Panc1 (cell line): ENCODE measurements around the gene TRPC5OS. TPM values are rescaled to one million over a fixed set of nuclear protein-coding genes. Genes with fewer than 3 reads are reported as not detected.

ENCODE experiments used
- ATAC-seq: fragments of 200-7000 bp; cut with Tn5 transposase; 2 replicates; pipeline ENCODE4 v1.9.1; 2020; ENCODE audit warnings: mild to moderate bottlenecking, moderate library complexity
- BruUV-seq: library from RNA; stranded (reverse); fragments of 400-500 nt; replicated peaks from 2 replicates; lab custom pipeline; 2021; lab: Mats Ljungman, UMichigan
- CTCF ChIA-PET: fragments of 300-600 bp; sonication (Branson Sonifier 250); formaldehyde crosslinking; loops from one replicate; lab custom pipeline; 2022; ENCODE audit warnings: antibody characterized with exemption; lab: Charles Lee
- POLR2A ChIA-PET: fragments of 300-600 bp; sonication (Branson Sonifier 250); formaldehyde crosslinking; loops from one replicate; lab custom pipeline; 2022; ENCODE audit warnings: antibody characterized with exemption; lab: Charles Lee
- DNase-seq: peaks from one replicate; pipeline ENCODE4 v3.0.0-alpha.2; 2010; ENCODE audit warnings: low read depth, low spot score
- H3K27ac ChIP-seq: 2 replicates; pipeline ENCODE4 v1.5.1; 2011; ENCODE audit warnings: mild to moderate bottlenecking, low read length, inconsistent platforms
- H3K27me3 ChIP-seq: fragments of 200-500 bp; sonication (Bioruptor generic); 2 replicates; pipeline ENCODE4 v1.6.0; 2014; ENCODE audit warnings: low read length, inconsistent platforms; ENCODE audit not compliant: control insufficient read depth, insufficient read depth
- H3K36me3 ChIP-seq: fragments of 200-500 bp; sonication (Bioruptor generic); 2 replicates; pipeline ENCODE4 v1.5.1; 2014; ENCODE audit warnings: inconsistent platforms, mild to moderate bottlenecking, low read length, moderate library complexity; ENCODE audit not compliant: control insufficient read depth, insufficient read depth
- H3K4me1 ChIP-seq: 2 replicates; pipeline ENCODE4 v1.5.1; 2011; ENCODE audit warnings: inconsistent platforms, mild to moderate bottlenecking, low read length, moderate library complexity; ENCODE audit not compliant: control insufficient read depth, insufficient read depth
- H3K4me3 ChIP-seq, 2 experiments: 2 replicates each; pipeline ENCODE4 v1.5.1; 2011 to 2012; ENCODE audit warnings: low read depth in 2 of 2, low read length in 2 of 2, mild to moderate bottlenecking in 2 of 2, inconsistent platforms in 1 of 2, moderate library complexity in 1 of 2
- H3K9me3 ChIP-seq: fragments of 200-500 bp; sonication (Bioruptor generic); 2 replicates; pipeline ENCODE4 v1.5.1; 2014; ENCODE audit warnings: low read depth, mild to moderate bottlenecking, inconsistent platforms, low read length, moderate library complexity; ENCODE audit not compliant: control insufficient read depth, insufficient read depth
- CTCF ChIP-seq: fragments of 450-650 bp; IDR thresholded peaks from 2 replicates; pipeline ENCODE4 v1.5.1; 2017; ENCODE audit warnings: mild to moderate bottlenecking
- POLR2AphosphoS5 ChIP-seq: IDR thresholded peaks from 2 replicates; pipeline ENCODE4 v1.6.1; 2012; ENCODE audit warnings: mild to moderate bottlenecking, low read depth, low read length, moderate library complexity
- REST ChIP-seq, 2 experiments: IDR thresholded peaks; 2 replicates each; pipeline ENCODE4 v1.6.1; 2011 to 2012; ENCODE audit warnings: low read depth in 2 of 2, control low read depth in 1 of 2, low read length in 1 of 2, mild to moderate bottlenecking in 1 of 2, moderate library complexity in 1 of 2; ENCODE audit not compliant: insufficient read depth in 1 of 2
- SIN3A ChIP-seq: IDR thresholded peaks from 2 replicates; pipeline ENCODE4 v1.6.1; 2012; ENCODE audit warnings: low read depth, mild to moderate bottlenecking, low read length, moderate library complexity, borderline replicate concordance; ENCODE audit not compliant: insufficient read depth
- TCF7L2 ChIP-seq: IDR thresholded peaks from 2 replicates; pipeline ENCODE4 v1.6.1; 2011; ENCODE audit warnings: mild to moderate bottlenecking, low read depth, low read length, inconsistent platforms
- in situ Hi-C: cut with HindIII; loops from 2 replicates; pipeline ENCODE4 v1.10.0; 2016; ENCODE audit warnings: low sequenced_read_pairs, low pct_unique_long_range_greater_than_20kb
- intact Hi-C: fragments of 100-400 bp; cut with micrococcal nuclease; formaldehyde crosslinking; loops from one replicate; pipeline ENCODE4 v1.10.0; 2022; ENCODE audit not compliant: unreplicated experiment
- total RNA-seq: library from RNA; stranded (reverse); gene quantifications from one replicate; pipeline ENCODE4 v1.2.1, GENCODE V29; 2021; ENCODE audit not compliant: unreplicated experiment

TRPC5OS gene
- total RNA-seq, 1 experiment from 2014 or later, result not detected

DNA sequence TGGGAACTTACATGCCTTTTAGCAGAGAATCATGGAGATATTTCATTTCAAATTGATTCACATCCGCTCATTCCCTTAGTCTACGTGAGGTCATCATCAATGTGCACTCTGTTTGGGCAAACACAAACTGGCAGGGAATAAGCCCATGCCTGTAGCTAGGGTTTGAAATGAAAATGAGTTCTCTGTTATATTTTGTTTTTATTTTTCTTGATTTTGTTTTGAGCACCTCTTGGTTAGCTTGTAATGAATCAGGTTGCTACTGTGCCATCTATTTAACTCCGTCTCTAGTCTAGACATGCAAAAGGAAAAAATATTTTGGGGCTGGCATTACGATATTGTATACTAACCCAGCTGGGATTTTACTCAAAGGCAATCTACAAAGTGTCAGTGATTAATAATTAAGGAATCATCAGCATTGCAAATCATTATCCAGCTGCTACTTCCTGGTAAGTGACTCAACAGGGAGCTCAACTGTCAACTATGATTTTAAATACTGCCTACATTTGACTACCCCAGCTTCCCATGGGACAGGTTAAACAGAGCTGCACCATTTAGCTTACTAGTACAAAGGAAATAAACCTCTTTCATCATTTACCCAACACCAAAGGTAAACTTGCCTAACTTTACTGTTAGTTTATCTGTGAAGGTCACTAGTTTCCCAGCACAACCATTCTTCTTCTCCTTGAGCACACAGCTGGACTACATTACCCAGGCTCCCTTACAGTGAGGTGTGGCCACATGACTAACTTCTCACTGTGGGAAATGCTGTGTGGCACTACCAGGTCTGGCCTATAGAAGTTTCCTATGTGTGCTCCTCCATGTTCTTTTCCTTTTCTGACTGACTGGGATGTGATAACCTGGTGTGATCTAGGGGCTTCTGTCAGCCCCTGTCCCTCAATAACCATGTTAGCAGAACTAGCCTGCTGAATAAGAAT is 21.2 kb upstream of the TRPC5OS start:
- no peaks in the 10 kb centered on the region for H3K27me3 ChIP-seq
- H3K9me3 ChIP-seq, result no peaks in the 10 kb centered on the region
- no peak overlapping the region for H3K27ac ChIP-seq
- BruUV-seq, result no TSS peak
- H3K4me3 ChIP-seq, result no peak overlapping the region
- DNase-seq, result no peak
- in situ Hi-C loops (no loop called here), intact Hi-C loops (no loop called here)
- no peak for ATAC-seq
- no peak for TF ChIP-seq REST (IDR thresholded peaks at IDR 0.05; ENCODE audit: insufficient read depth in 1 of 2, low read depth in 2 of 2, low read length in 1 of 2)
- no peak for TF ChIP-seq SIN3A
- TF ChIP-seq TCF7L2, result no peak
- no peak for TF ChIP-seq POLR2AphosphoS5
- H3K4me1 ChIP-seq, result no peaks in the 10 kb centered on the region
- ChIA-PET POLR2A (no interaction called here), CTCF (no interaction called here)
- H3K36me3 ChIP-seq, result no peaks in the 10 kb centered on the region

- no peak for TF ChIP-seq POLR2AphosphoS5
- no peak for TF ChIP-seq SIN3A
- no peak for TF ChIP-seq REST (IDR thresholded peaks at IDR 0.05; ENCODE audit: insufficient read depth in 1 of 2, low read depth in 2 of 2, low read length in 1 of 2)
- TF ChIP-seq CTCF, result no peak
- TF ChIP-seq TCF7L2, result no peak
- H3K27me3 ChIP-seq, result no peaks in the 10 kb centered on the region
- CTCF ChIA-PET, result no interaction called here
- POLR2A ChIA-PET, result no interaction called here
- in situ Hi-C loops, result no loop called here
- no peak overlapping the region for H3K27ac ChIP-seq
- no peak for ATAC-seq
- DNase-seq, result no peak
- no TSS peak for BruUV-seq
- no peaks in the 10 kb centered on the region for H3K9me3 ChIP-seq
- intact Hi-C loops, result no loop called here
- no peak overlapping the region for H3K4me3 ChIP-seq
- H3K4me1 ChIP-seq, result no peaks in the 10 kb centered on the region
- no peaks in the 10 kb centered on the region for H3K36me3 ChIP-seq
These were observed 18.4 kb upstream of the TRPC5OS start for GRCh38 chrX:111857534-111858060.
